HK-2 (cell line): ENCODE results near the gene FBL.
"Not testable (repeated sequence)": the region's sequence is repeated elsewhere in the genome, so short reads cannot be mapped to it uniquely, and the experiment has no call there.

Experiments used
- DNase-seq: peaks from one replicate; pipeline ENCODE4 v3.0.0-alpha.2; 2018; ENCODE audit not compliant: unreplicated experiment

FBL gene

DNA sequence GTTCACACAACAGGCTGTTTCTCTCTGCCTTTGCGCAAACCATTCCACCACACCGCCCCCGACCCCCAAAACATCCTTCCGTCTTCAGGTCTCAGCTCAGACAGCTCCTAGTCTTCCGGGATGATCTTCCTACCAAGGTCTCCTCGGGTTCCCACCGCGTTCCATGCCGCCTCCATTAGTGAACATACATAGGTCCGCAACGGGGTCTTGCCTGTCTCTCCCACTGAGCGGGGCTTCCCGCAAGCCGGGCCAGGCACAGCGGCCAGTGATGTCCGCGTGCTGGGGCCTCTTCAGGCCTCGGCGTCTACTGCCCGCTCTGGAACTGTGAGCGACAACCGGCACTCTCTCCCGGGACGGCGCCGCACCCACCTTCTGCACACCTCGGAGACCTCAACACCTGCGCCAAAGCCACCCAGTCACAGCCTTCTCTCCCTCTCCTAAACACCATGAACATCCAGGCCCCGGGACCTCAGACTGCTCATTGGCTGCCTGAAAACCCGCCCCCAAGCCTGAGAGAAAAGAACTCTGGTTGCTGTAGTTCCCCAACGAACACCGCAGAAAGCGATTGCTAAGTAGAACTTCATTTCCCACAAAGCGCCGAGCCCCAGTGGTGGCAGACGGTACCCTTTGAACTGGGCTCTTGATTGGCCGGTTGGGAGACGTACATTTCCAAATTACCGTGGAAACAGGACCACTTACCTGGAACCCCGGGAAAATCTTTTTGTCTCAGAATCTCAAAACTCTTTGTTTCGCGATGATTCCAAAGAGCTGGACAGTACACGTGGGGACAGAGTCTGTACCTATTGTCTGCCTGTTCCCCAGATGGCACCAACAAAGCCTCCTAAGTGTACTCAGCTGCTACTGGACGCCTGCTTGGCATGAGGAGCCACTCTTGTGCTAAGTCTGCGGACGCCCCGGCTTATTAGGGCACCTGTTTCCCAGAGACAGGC is 21.8 kb downstream of the FBL start:
- peak; percentile 79 for DNase-seq

DNA sequence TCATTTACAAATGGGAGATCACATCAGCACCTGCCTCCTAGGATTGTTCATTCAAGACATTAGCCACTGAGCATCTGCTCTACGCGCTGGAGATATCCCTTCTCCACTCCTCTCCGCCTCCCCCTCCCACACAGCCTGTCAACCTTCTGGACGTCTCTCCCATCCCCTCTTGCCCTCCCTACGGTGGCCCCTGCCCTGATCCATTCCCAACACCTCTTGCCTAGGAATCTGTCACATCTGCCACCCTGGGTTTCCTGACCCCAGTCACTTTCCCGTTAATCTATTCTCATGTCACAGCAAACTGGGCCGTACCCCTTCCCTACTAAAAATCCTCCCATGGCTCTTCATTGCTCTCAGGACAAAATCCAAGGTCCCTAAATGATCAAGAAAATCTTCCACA is 22.5 kb downstream of the FBL start:
- no peak for DNase-seq

DNA sequence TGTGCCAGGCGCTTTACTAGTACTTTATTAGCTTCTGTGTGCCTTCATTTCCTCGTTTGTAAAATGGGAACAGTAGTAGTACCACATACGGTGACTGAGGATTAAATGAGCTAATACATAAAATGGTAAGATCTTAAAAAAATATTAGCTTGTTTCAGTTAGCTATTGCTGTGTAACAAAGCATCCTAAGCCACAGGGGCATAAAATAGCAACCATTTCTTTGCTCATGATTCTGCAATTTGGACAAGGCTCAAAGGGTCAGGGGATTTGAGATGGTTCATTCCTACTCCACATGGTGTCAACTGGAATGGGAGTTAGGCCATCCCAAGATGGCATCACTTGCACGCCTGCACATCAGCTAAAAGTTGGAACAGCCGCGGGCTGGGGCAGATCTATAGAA is 25.5 kb downstream of the FBL start:
- no peak for DNase-seq

DNA sequence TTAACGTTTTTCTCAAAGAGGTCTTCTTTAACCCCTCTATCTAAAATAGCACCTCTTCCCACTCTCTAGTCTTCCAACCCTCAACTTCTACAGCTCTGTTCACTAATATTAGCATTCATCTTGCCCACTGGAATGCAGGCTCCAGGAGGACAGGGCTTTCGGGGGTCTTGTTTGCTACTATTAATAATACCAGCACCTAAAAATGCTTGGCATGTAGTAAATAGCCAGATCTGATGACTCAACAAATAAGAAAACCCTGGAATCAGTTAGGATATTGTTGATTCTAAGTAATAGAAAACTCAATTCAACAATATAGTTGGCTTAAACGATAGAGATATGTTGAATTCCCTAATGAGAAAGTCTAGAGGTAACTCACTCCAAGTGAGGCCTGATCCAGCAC is 26.4 kb downstream of the FBL start:
- DNase-seq: no peak

DNA sequence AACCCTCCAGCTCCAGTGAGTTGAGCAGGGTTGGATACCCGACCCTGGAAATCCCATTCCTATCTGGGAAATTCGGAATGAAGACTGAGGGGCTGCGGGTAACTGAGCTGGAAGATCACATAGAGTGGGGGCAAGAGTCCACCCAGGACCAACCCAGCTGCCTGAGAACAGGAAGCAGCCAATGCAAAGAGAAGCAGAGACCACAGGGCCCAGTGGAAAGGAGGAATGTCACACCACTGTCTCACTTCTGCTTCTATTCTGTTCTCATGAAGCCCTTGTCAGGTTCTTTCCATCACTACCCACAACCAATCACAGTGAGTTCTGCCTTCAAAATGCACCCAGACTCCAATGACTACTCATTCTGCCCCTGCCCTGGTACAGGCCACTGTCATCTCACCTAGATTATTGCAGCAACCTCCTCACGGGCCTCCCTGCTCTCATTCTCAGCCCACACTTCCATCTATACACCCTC is 27.5 kb downstream of the FBL start:
- no peak for DNase-seq

DNA sequence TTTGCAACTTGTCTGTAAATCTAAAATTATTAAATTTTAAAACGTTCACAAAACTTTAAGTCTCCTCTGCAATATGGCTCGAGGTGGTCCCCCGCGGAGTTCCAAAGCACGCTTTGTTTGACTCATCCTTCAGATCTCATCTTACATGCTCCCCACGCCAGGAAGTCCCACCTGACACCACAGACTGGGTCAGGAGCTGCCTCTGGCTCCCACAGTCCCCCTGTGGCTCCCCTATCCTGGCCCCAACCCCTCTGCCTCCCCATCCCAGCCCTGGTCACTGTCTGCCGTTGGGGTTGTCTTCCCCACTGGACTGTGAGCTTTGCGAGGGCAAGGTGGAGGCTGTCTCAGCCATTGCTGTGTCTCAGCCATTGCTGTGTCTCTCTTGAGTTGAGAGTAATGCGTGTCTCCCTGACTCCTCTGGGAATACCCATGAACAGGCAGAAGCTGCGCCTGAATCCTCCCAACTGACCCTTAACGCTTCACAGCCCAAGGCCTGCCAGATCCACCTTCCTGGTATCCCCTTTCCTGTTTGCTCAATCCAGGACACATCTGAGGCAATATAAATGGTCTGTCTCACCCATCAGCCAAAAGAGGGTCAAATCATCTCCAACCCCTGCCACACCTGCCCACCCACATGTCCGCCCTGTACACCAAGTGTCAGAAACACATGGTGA is 28.2 kb downstream of the FBL start:
- DNase-seq: no peak

DNA sequence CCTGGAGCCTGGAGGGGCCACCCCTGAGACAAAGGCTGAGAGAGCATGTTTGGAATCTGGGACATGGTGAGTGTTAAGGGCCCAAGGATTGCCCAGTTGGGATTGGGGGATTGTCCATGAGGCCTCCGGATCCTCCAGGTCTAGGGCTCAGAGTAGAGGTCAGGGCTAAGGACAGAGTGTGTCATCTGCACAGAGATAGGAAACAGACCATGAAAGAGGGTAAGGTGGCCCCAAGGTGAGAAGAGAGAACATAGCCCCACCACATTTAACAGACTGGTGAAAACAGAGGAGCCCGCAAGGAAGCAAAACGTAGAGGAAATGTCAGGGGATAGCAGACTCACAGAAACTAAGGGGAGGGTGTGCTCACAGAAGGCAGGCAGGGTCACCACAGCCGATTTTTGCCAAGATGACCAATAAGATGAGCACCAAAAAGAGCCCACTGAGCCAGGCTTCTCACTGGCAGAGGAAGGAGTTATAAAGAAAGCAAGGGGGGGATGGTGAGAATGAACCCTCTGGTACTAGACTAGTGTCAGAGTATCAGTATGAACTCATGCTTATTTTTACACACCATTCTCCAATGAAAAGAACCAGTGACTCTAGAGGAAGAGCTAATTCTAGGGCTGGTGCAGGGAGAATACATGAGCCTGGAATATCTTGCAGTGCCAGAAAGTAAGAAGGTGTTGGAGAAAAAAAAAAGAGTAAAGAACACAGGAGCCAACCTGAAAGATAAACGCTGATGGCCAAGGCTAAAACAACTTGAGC is 29.7 kb downstream of the FBL start:
- DNase-seq: no peak

DNA sequence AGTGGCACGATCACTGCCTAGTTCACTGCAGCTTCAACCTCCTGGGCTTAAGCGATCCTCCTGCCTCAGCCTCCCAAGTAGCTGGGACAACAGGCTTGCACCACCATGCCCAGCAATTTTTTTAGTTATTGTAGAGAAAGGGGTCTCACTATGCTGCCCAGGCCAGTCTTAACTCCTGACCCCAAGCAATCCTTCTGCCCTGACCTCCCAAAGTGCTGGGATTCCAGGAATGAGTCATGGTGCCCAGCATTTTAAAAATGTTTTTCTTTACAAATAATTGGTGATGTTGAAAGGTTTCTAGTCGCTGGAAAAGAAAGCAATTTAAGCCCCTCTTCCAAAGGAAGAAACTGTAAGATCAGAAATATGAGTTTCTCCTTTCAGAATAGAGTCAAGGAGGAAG is 31.6 kb downstream of the FBL start:
- DNase-seq: no peak

DNA sequence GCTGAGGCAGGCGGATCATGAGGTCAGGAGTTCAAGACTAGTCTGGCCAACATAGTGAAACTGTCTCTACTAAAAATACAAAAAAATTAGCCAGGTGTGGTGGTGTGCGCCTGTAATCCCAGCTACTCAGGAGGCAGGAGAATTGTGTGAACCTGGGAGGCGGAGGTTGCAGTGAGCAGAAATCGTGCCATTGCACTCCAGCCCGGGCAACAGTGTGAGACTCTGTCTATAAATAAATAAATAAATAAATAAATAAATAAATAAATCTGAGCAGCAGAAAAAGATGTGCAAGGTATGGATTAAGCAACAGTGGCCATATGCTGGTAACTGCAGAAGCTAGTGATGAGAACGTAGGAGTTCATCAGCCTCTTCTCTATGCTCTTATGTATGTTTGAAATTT is 32.1 kb downstream of the FBL start:
- DNase-seq: not testable (repeated sequence)

DNA sequence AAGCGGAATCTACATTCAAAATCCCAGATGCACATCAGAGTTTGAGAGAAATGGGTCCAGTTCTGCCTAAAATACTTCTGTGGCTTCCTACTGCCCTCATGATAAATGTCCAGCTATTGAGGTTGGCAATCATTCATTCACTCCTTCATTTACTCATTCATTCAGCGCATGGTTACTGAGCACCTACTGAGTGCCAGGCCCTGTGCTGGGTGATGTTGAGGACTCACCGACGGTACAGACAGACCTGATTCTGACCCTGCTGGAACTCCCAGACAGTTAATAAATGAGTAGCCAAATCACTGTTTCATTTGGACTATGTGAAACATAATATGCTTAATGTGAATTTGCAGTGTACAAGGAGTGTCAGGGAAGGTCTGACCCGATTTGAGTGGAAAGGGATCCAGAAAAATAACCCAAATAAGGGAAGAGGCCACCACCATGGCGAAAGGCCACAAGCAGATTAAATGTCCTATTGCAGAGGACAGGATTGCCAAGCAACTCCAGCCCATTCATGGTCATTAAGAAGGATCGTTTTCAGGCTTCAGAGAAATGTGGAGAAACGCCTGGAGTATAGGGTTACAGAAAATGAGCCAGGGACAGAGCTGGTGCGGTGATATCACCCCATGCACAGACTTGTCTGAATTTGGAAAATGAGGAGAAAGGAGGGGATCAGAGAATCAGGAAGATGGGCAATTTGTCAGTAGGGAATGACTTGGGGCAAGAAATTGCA is 32.8 kb downstream of the FBL start:
- DNase-seq: no peak

DNA sequence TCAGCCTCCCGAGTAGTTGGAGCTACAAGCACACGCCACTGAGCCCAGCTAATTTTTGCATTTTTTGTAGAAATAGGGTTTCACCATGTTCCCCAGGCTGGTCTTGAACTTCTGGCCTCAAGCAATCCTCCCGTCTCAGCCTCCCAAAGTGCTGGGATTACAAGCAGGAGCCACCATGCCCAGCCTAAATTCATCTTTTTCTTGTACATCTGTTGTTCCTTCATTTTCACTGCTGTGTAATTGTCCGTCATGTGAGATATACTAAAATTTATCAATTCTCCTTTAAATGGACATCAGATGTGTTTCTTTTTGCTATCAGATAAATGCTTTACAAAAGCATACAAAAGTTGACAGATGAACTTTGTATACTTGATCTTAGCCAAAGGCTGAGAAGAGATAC is 35.1 kb downstream of the FBL start:
- DNase-seq: no peak

DNA sequence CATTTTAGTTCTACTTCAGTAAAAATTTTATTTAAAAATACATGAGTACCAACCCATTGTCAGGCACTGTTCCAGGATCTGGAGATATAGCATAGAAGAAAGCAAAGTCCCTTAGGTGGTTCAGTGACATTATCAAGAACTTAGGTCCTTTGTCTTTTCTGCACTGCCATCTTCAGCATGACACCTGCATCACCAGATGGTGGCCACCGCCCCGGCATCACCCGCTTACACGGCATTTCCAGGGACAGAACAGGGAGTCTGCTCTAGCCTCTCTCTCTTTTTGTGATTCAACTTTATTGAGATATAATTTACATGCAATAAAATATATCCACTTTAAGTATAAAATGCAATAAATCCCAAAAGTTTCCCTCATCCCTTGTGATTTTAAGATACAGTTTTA is 35.8 kb downstream of the FBL start:
- DNase-seq: no peak

DNA sequence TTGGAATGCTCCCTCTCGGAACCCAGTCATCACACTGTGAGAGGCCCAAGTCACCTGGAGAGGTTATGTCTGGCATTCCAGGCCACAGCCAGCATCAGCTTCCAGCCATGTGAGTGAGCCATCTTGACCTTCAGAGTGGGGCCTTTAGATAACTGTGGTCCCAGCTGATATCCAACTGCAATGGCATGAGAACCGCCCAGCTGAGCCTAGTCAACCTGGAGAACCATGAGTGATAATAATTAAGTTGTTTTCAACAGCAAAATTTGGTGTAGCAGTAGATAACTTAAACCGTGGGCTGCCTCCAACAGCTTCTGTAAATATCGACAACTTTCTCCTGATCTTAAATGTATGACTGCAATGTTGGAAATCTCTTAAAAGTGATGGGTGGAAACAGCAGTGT is 36.8 kb downstream of the FBL start:
- DNase-seq: no peak

DNA sequence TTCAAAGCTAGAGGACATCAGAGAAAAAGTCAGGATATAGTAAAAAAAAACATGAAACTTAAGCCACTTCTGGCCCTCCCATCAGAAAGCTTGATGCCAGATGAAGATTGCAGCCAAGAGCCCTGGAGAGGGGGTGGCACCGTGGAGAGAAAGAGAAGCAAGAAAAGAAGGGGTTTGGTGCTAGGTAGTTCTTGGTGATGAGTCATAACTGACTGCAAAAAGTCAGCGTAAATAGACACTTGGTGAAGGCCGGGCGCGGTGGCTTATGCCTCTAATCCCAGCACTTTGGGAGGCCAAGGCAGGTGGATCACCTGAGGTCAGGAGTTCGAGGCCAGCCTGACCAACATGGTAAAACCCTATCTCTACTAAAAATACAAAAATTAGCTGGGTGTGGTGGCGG is 37.5 kb downstream of the FBL start:
- DNase-seq: not testable (repeated sequence)

DNA sequence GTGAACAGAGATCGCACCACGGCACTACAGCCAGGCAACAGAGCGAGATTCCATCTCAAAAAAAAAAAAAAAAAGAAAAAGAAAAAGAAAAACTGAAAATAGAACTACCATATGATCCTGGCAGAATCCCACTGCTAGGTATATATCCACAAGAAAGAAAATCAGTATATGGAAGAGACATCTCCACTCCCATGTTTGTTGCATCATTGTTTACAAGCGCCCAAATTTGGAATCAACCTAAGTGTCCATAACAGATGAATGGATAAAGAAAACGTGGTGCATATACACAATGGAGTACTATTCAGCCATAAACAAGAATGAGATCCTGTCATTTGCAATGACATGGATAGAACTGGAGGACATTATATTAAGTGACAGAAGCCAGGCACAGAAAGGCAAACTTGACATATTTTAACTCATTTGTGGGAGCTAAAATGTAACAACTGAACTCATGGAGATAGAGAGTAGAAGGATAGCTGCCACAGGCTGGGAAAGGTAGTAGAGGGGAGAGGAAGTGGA is 38.3 kb downstream of the FBL start:
- no peak for DNase-seq

DNA sequence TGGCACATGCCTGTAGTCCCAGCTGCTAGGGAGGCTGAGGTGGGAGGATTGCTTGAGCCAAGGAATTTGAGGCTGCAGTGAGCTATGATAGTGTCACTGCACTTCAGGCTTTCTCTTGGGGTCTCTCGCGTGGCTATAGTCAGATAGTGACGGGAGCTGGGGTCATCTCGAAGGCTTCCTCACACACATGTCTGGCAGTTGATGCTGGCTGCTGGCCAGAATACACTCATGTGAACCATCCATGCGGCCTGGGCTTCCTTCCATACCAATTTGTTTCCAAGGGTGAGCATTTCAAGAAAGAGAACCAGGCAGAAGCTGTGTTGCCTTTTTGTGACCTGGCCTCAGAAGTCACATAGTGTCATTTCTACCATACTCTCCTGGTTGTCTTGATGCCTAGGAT is 41.1 kb downstream of the FBL start:
- no peak for DNase-seq

DNA sequence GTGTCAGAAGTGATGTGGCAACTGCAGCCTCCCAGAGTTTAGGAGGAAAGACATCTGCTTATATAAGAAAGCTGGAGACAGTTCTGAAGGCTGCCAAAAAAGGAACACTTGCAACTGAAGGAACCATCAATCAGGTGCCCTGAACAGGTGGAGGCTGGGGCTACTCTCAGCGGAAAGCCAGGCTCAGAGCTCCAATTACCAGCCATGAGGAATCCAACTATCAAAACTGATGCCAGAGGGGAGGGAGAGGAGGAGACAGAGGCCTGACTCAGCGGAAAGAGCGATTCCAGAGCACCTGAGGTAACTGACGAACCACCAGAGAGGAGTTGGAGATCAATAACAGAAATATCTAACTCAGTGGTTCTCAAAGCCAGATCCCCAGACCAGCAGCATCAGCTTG is 43.2 kb downstream of the FBL start:
- DNase-seq: no peak

DNA sequence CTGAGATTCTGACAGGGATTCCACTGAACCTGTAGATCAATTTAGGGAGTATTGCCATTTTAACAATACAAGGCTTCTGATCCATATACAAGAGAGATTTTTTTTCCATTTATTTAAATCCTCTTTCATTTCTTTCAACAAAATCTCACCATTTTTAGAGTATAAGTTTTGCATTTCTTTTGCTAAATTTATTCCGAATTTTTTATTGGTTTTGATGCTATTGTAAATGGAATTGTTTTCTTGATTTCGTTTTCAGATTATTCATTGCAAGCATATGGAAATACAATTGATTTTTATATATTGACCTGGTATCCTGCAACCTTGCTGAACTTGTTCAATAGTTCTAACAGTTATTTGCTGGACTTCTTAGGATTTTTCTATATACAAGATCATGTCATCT is 49.1 kb downstream of the FBL start:
- DNase-seq: no peak

DNA sequence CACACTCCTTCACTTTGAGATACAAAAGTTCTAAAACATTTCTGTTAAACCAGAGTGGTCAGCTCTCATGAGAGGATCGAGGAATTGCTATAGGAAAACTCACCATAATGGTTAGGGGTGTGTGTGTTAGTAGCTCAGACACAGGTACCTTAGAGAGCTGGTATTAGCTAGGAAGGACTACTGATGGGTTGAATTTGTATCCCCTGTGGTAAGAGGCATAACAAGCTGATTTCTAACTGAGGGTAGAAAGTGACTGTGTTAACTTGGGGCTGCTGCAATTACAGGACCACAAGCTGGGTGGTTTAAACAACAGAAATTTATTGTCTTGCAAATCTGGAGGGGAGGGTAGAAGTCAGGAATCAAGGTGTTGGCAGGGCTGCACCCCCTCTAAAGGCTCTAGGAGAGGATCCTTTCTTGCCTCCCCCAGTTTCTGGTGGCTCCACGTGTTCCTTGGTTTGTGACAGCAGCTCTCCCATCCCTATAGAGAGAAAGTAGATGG is 50.1 kb downstream of the FBL start:
- no peak for DNase-seq

DNA sequence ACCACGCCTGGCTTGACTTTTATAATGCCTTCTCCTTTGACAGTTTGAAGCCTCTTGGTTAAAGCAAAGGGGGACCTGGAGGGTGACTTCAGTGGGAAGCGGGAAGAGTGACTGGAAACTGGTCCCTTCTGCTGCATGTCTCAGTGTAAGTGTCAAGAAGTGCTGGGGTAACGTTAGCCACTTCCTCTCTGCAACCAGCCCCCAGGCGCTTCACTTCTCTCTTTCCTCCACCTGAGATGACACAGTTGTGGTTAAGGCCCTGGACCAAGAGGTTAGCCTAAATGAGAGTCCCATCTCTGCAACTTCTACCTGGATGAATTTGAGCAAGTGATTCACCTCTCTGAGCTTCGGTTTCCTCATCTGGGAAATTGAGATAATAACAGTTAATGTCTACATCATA is 51.2 kb downstream of the FBL start:
- DNase-seq: no peak

DNA sequence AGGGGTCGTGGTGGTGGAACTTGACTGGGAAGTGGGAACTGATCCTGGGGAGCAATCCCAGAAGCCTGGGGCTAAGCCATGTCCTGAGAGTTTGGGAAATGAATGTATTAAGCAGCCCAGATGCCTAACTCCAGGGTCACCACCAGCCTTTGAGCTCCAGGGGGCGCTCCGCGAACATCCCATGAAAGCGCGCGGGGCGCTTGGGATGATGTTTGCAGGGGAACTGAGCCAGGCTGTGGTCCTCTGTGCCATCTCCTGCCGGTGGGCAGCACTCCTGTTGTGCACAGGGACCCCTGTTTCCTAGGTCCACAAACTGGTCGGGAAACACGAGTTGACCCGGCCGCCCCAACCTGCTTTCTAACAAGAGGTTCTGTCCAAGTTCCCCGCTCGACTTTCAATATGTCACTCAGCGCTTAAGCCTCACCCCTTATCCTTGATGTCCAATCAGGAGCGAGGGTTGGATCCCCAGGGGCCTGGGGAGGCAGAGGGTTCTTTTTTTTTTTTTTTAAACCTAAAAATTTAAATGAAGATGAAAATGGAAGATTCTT is 53.1 kb downstream of the FBL start:
- peak; percentile 63 for DNase-seq
